ENCODE data around the gene GPR183.

DNA sequence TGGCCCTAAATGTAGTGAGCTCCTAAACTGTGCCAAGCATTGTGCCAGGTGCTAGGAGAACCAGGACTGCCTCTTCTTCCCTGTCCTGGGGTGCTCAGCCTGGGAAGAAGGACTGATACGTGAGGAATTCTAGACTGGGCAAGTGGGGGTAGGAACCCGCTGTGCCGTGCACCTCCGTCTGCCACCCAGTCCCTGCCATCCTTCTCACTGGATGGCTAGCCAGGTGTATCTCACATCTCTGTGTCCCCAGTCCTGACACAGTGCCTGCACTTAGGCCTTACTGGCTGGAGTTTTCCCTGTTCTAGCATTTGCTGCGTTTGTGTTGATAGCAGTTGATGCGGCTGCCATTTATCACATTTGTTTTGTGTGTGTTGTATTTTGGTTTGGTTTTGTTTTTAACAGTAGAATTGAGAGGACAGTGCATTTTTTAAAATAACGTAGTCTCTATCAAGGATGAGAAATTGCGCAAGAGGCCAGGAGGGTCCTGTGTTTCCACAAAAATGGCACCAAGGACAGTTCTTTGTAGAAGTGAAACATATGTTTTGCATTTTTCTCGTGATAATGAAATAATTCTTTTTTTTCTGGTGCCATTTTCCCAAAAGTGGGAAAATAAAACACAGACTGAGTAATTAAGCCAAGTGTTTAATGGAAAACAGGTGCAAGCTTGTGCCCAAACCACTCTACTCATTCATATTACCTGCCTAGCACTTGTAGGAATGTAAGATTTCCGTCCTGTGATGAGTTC, 4.7 kb upstream of the GPR183 start:
- TF ChIP-seq, protein P1, sequence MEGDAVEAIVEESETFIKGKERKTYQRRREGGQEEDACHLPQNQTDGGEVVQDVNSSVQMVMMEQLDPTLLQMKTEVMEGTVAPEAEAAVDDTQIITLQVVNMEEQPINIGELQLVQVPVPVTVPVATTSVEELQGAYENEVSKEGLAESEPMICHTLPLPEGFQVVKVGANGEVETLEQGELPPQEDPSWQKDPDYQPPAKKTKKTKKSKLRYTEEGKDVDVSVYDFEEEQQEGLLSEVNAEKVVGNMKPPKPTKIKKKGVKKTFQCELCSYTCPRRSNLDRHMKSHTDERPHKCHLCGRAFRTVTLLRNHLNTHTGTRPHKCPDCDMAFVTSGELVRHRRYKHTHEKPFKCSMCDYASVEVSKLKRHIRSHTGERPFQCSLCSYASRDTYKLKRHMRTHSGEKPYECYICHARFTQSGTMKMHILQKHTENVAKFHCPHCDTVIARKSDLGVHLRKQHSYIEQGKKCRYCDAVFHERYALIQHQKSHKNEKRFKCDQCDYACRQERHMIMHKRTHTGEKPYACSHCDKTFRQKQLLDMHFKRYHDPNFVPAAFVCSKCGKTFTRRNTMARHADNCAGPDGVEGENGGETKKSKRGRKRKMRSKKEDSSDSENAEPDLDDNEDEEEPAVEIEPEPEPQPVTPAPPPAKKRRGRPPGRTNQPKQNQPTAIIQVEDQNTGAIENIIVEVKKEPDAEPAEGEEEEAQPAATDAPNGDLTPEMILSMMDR (IDR thresholded peaks at IDR 0.05): no peak
- TF ChIP-seq POLR2AphosphoS5 (IDR thresholded peaks at IDR 0.05; ENCODE audit: low read depth, low read length) (no peak), SIN3A (IDR thresholded peaks at IDR 0.05; ENCODE audit: borderline replicate concordance, insufficient read depth, low read depth, low read length) (no peak), TCF7L2 (IDR thresholded peaks at IDR 0.05; ENCODE audit: low read depth, low read length) (no peak)

Measured in Panc1 (cell line).